GM12891 (cell line): Measurements from ENCODE around the gene CALCB.

Experiments
- DNase-seq: peaks from one replicate; pipeline ENCODE4 v3.0.0; 2011; ENCODE audit warnings: low spot score; ENCODE audit not compliant: insufficient read length
- FAIRE-seq: peaks from 2 replicates; lab custom pipeline; 2011; peaks lifted over from hg19 to GRCh38; lab: Jason Lieb, UNC
- PAX5 ChIP-seq: IDR thresholded peaks from 2 replicates; pipeline ENCODE4 v1.6.1; 2011; ENCODE audit warnings: low read length, moderate library complexity, mild to moderate bottlenecking; ENCODE audit not compliant: insufficient read depth, severe bottlenecking
- POLR2A ChIP-seq: IDR thresholded peaks from 2 replicates; pipeline ENCODE4 v1.6.1; 2011; ENCODE audit warnings: low read depth, low read length, control low read depth
- POLR2AphosphoS5 ChIP-seq: IDR thresholded peaks from 2 replicates; pipeline ENCODE4 v1.6.1; 2011; ENCODE audit warnings: low read depth, low read length, control low read depth
- POU2F2 ChIP-seq: IDR thresholded peaks from 2 replicates; pipeline ENCODE4 v1.6.1; 2011; ENCODE audit warnings: low read depth, mild to moderate bottlenecking, control low read depth, low read length, moderate library complexity
- SPI1 ChIP-seq: IDR thresholded peaks from 2 replicates; pipeline ENCODE4 v1.6.1; 2011; ENCODE audit warnings: low read depth, low read length, control low read depth
- TAF1 ChIP-seq: IDR thresholded peaks from 2 replicates; pipeline ENCODE4 v1.6.1; 2011; ENCODE audit warnings: low read depth, low read length, control low read depth

CALCB gene

GRCh38 chr11:15074206-15075161, 1.1 kb downstream of the CALCB start:
- DNase-seq (peak; percentile 56), FAIRE-seq (peak; percentile 92)
- TF ChIP-seq POU2F2 (no peak), POLR2A (no peak), TAF1 (no peak), SPI1 (no peak), PAX5 (no peak), POLR2AphosphoS5 (no peak)

- DNase-seq (no peak), FAIRE-seq (no peak)
- TF ChIP-seq POU2F2: no peak
- TF ChIP-seq SPI1: no peak
- no peak for TF ChIP-seq TAF1
- TF ChIP-seq POLR2AphosphoS5: no peak
- TF ChIP-seq POLR2A: no peak
- TF ChIP-seq PAX5: no peak
These were observed 1.8 kb downstream of the CALCB start for GRCh38 chr11:15075162-15075526.

GRCh38 chr11:15091175-15091574, 17.8 kb downstream of the CALCB start:
- TF ChIP-seq PAX5 (no peak), POLR2AphosphoS5 (no peak), POU2F2 (no peak), POLR2A (no peak), TAF1 (no peak)
- FAIRE-seq (no peak), DNase-seq (no peak)

- FAIRE-seq (no peak), DNase-seq (no peak)
- no peak for TF ChIP-seq POLR2AphosphoS5
- no peak for TF ChIP-seq POLR2A
- TF ChIP-seq PAX5: no peak
- TF ChIP-seq TAF1: no peak
- TF ChIP-seq POU2F2: no peak
- no peak for TF ChIP-seq SPI1
These were observed 18.2 kb downstream of the CALCB start for GRCh38 chr11:15091625-15092024.

- DNase-seq (no peak), FAIRE-seq (no peak)
- no peak for TF ChIP-seq POLR2AphosphoS5
- peak; percentile 24; the same call in 1 of the 2 replicates for TF ChIP-seq SPI1
These were observed 20.0 kb downstream of the CALCB start for GRCh38 chr11:15093432-15093831.

- no peak for DNase-seq
- no peak for FAIRE-seq
- TF ChIP-seq SPI1 (no peak), POLR2AphosphoS5 (no peak), PAX5 (no peak), TAF1 (no peak)
These were observed 22.4 kb downstream of the CALCB start for GRCh38 chr11:15095736-15096228.

GRCh38 chr11:15097411-15097810, 24.0 kb downstream of the CALCB start:
- DNase-seq (no peak), FAIRE-seq (no peak)
- TF ChIP-seq POLR2A: no peak
- no peak for TF ChIP-seq SPI1
- no peak for TF ChIP-seq POLR2AphosphoS5
- no peak for TF ChIP-seq PAX5
- no peak for TF ChIP-seq TAF1
- no peak for TF ChIP-seq POU2F2

GRCh38 chr11:15099267-15099666, 25.9 kb downstream of the CALCB start:
- FAIRE-seq (no peak), DNase-seq (no peak)
- TF ChIP-seq TAF1 (no peak), SPI1 (no peak), POLR2A (no peak), POLR2AphosphoS5 (no peak), PAX5 (no peak), POU2F2 (no peak)

DNA sequence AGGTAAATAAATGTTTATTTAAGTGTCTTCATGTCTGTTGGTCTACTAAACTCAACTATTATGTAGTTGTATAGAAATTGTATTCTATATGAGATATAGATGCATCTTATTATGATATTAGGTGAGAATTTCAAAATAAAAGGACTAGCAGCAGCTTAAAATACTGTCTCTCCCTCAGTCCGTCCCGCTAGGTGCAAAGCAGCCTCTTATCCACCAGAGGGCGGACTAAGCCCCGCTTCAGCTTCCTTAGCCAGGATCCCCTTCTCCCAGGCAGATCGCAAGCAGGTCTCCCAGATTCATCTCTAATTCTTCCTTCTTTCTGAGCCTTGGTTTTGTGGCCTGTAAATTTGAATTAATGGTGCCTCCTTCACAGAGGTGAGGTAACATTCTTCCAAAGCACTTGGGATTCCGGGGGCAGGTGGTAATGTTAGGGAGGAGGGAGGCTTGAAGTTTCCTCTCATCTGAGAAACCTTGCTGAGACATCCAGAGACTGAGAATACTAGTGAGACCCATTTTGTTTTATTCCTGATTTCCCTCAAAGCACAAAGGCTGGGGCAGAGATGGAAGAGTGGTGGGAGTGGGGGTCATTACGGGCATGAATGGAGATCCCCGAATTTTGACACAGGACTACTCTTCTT, 27.8 kb downstream of the CALCB start:
- TF ChIP-seq POLR2AphosphoS5 (no peak), TAF1 (no peak), POLR2A (no peak), POU2F2 (no peak), SPI1 (no peak), PAX5 (no peak)
- DNase-seq: no peak
- FAIRE-seq: peak; percentile 75

DNA sequence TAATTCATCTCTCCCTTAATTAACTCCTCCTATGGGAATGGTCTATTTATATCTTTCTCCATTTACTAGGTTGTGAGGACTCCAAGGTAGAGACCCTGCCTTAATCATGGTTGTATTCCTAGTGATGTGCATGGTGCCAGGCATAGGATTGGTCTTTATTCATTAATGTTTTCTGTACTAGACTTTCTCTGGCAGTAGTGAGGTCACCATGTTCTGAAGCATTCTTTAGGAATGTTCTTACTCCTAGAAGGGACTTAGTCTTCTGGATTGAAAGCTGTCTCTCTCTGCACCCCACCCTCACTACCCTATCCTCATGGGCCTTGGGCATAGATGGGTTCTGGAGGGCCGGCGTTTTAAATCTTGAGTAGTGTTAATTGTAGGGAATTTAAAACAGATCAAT, 30.8 kb downstream of the CALCB start:
- FAIRE-seq: no peak
- TF ChIP-seq POU2F2: no peak
- no peak for TF ChIP-seq POLR2AphosphoS5
- TF ChIP-seq SPI1: no peak
- no peak for TF ChIP-seq PAX5

More for the DNA sequence above, 30.8 kb downstream of the CALCB start:
- DNase-seq: no peak
